ENCODE data around the gene KRT13.

GRCh38 chr17:41537990-41538389, 32.6 kb upstream of the KRT13 start:
- TF ChIP-seq ZNF121 (CRISPR knock-in tag; IDR thresholded peaks at IDR 0.05) (no peak), CREM (CRISPR knock-in tag; IDR thresholded peaks at IDR 0.05) (no peak), MXD4 (CRISPR knock-in tag; IDR thresholded peaks at IDR 0.05; ENCODE audit: borderline replicate concordance) (no peak), ZNF317 (CRISPR knock-in tag; IDR thresholded peaks at IDR 0.05; ENCODE audit: borderline replicate concordance, low read depth) (no peak), CTCF (IDR thresholded peaks at IDR 0.05) (no peak), NFYB (CRISPR knock-in tag; conservative IDR thresholded peaks at IDR 0.05; ENCODE audit: low read depth) (no peak), RELA (CRISPR knock-in tag; IDR thresholded peaks at IDR 0.05; ENCODE audit: borderline replicate concordance) (no peak)
- TF ChIP-seq, protein P1, sequence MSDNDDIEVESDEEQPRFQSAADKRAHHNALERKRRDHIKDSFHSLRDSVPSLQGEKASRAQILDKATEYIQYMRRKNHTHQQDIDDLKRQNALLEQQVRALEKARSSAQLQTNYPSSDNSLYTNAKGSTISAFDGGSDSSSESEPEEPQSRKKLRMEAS (CRISPR knock-in tag; IDR thresholded peaks at IDR 0.05), result no peak
